Measurements from ENCODE around the gene HBS1L. TPM values are rescaled to one million over a fixed set of nuclear protein-coding genes. Genes with fewer than 3 reads are reported as not detected.

The HBS1L gene
- total RNA-seq, 5 donors from 2014 or later (not counting 1 experiment from before 2014, with no cell fraction given) = 51.4 to 112 (median 69.7) TPM

- CTCF ChIA-PET = interaction anchor here in 1 of 2 donors (1.2 kb wide), 1 partner anchor 19 kb away, joined by 3 read pairs; no protein-coding TSS in a partner anchor
- no peaks in the 10 kb centered on the region for H3K9me3 Mint-ChIP-seq
- peak overlapping the region; percentile 42 for H3K27ac ChIP-seq (ENCODE audit: low read length)
- H3K4me1 Mint-ChIP-seq = peaks cover 60 to 77% (median 66%) of the 10 kb centered on the region in 3 donors
- peak overlapping the region in 2 of 3 donors; percentile 7 to 48 for H3K4me3 Mint-ChIP-seq
- H3K4me1 ChIP-seq (ENCODE audit: control insufficient read depth in 1 of 2, extremely low read depth in 1 of 2, insufficient read depth in 2 of 2, low read length in 2 of 2) = peaks cover 0 to 15% of the 10 kb centered on the region in 2 experiments
- peaks cover 0 to 4% of the 10 kb centered on the region in 2 donors for H3K36me3 ChIP-seq (ENCODE audit: control insufficient read depth in 2 of 2, extremely low read depth in 1 of 2, insufficient read depth in 1 of 2, low read length in 1 of 2)
- DNase-seq (no peak), ATAC-seq (replicated peaks in 1 of 4) (peak in 1 of 4 experiments; percentile 35)
- peaks cover 14% of the 10 kb centered on the region for H3K36me3 Mint-ChIP-seq
- POLR2A ChIA-PET = interaction anchor here (0.6 to 1.5 kb wide), 4 partner anchors 15 to 33 kb away, joined by 3 to 6 read pairs (median 5); partner anchors contain the start of gene HBS1L (in 1 of the 2)
- no peaks in the 10 kb centered on the region for H3K27me3 ChIP-seq (replicated peaks in 1 of 2; ENCODE audit: control insufficient read depth in 2 of 2, extremely low read depth in 1 of 2, insufficient read depth in 2 of 2, low read length in 1 of 2)
- no peaks in the 10 kb centered on the region for H3K9me3 ChIP-seq
- WGBS (ENCODE audit: insufficient coverage) = 60% methylated on average over 1 of the region's 4 CpGs
- peak overlapping the region; percentile 58 to 76 for H3K27ac Mint-ChIP-seq
- no peaks in the 10 kb centered on the region for H3K27me3 Mint-ChIP-seq
- no peak overlapping the region for H3K4me3 ChIP-seq (ENCODE audit: control insufficient read depth in 1 of 2, extremely low read depth in 1 of 2, low read length in 1 of 2)
These were observed 33.1 kb downstream of the HBS1L start for GRCh38 chr6:135021310-135022049.

GRCh38 chr6:135018941-135019340 is 35.7 kb downstream of the HBS1L start:
- peaks cover 3% of the 10 kb centered on the region for H3K36me3 Mint-ChIP-seq
- CTCF ChIA-PET = no interaction called here
- no peak for ATAC-seq (replicated peaks in 1 of 4)
- no peaks in the 10 kb centered on the region for H3K9me3 Mint-ChIP-seq
- H3K27ac Mint-ChIP-seq = peak overlapping the region; percentile 57 to 72
- Histone ChIP-seq H3K4me1 (ENCODE audit: control insufficient read depth in 1 of 2, extremely low read depth in 1 of 2, insufficient read depth in 2 of 2, low read length in 2 of 2) (peaks cover 5 to 20% of the 10 kb centered on the region in 2 experiments), H3K27me3 (replicated peaks in 1 of 2; ENCODE audit: control insufficient read depth in 2 of 2, extremely low read depth in 1 of 2, insufficient read depth in 2 of 2, low read length in 1 of 2) (no peaks in the 10 kb centered on the region), H3K36me3 (ENCODE audit: control insufficient read depth in 2 of 2, extremely low read depth in 1 of 2, insufficient read depth in 1 of 2, low read length in 1 of 2) (no peaks in the 10 kb centered on the region), H3K9me3 (no peaks in the 10 kb centered on the region), H3K4me3 (ENCODE audit: control insufficient read depth in 1 of 2, extremely low read depth in 1 of 2, low read length in 1 of 2) (no peak overlapping the region), H3K27ac (ENCODE audit: low read length) (no peak overlapping the region)
- POLR2A ChIA-PET = no interaction called here
- peaks cover 66 to 82% (median 71%) of the 10 kb centered on the region in 3 donors for H3K4me1 Mint-ChIP-seq
- H3K27me3 Mint-ChIP-seq = no peaks in the 10 kb centered on the region
- DNase-seq = no peak
- WGBS (ENCODE audit: insufficient coverage) = no CpG with 5 or more reads among the region's 1 CpG
- H3K4me3 Mint-ChIP-seq = no peak overlapping the region

GRCh38 chr6:135018052-135018451 is 36.6 kb downstream of the HBS1L start:
- peak overlapping the region in 1 of 3 donors; percentile 6 for H3K4me3 Mint-ChIP-seq
- no peaks in the 10 kb centered on the region for H3K27me3 ChIP-seq (replicated peaks in 1 of 2; ENCODE audit: control insufficient read depth in 2 of 2, extremely low read depth in 1 of 2, insufficient read depth in 2 of 2, low read length in 1 of 2)
- H3K27me3 Mint-ChIP-seq = no peaks in the 10 kb centered on the region
- no peak for DNase-seq
- ChIA-PET CTCF (interaction anchor here in 1 of 2 donors (0.6 kb wide), 1 partner anchor 12 kb away, joined by 4 read pairs; no protein-coding TSS in a partner anchor), POLR2A (interaction anchor here in 1 of 2 donors (0.6 kb wide), 1 partner anchor 20 kb away, joined by 5 read pairs; no protein-coding TSS in a partner anchor)
- no peak overlapping the region for H3K4me3 ChIP-seq (ENCODE audit: control insufficient read depth in 1 of 2, extremely low read depth in 1 of 2, low read length in 1 of 2)
- peak overlapping the region; percentile 77 to 89 for H3K27ac Mint-ChIP-seq
- H3K9me3 ChIP-seq = no peaks in the 10 kb centered on the region
- WGBS (ENCODE audit: insufficient coverage) = no CpG with 5 or more reads among the region's 2 CpGs
- no peak for ATAC-seq (replicated peaks in 1 of 4)
- peaks cover 5 to 28% of the 10 kb centered on the region in 2 experiments for H3K4me1 ChIP-seq (ENCODE audit: control insufficient read depth in 1 of 2, extremely low read depth in 1 of 2, insufficient read depth in 2 of 2, low read length in 2 of 2)
- peaks cover 3% of the 10 kb centered on the region for H3K36me3 Mint-ChIP-seq
- no peaks in the 10 kb centered on the region for H3K9me3 Mint-ChIP-seq
- no peaks in the 10 kb centered on the region for H3K36me3 ChIP-seq (ENCODE audit: control insufficient read depth in 2 of 2, extremely low read depth in 1 of 2, insufficient read depth in 1 of 2, low read length in 1 of 2)
- H3K27ac ChIP-seq (ENCODE audit: low read length) = no peak overlapping the region
- peaks cover 73 to 88% (median 77%) of the 10 kb centered on the region in 3 donors for H3K4me1 Mint-ChIP-seq

- Mint-ChIP-seq H3K4me1 (peaks cover 64 to 68% (median 65%) of the 10 kb centered on the region in 3 donors), H3K9me3 (no peaks in the 10 kb centered on the region), H3K27me3 (no peaks in the 10 kb centered on the region), H3K36me3 (peaks cover 5% of the 10 kb centered on the region), H3K4me3 (peak overlapping the region; percentile 40 to 46 (median 44)), H3K27ac (peak overlapping the region; percentile 86 to 89)
- Histone ChIP-seq H3K4me3 (ENCODE audit: control insufficient read depth in 1 of 2, extremely low read depth in 1 of 2, low read length in 1 of 2) (no peak overlapping the region), H3K27me3 (replicated peaks in 1 of 2; ENCODE audit: control insufficient read depth in 2 of 2, extremely low read depth in 1 of 2, insufficient read depth in 2 of 2, low read length in 1 of 2) (no peaks in the 10 kb centered on the region), H3K4me1 (ENCODE audit: control insufficient read depth in 1 of 2, extremely low read depth in 1 of 2, insufficient read depth in 2 of 2, low read length in 2 of 2) (peaks cover 7 to 24% of the 10 kb centered on the region in 2 experiments), H3K9me3 (no peaks in the 10 kb centered on the region), H3K27ac (ENCODE audit: low read length) (peak overlapping the region; percentile 50), H3K36me3 (ENCODE audit: control insufficient read depth in 2 of 2, extremely low read depth in 1 of 2, insufficient read depth in 1 of 2, low read length in 1 of 2) (no peaks in the 10 kb centered on the region)
- ChIA-PET CTCF (interaction anchor here in 1 of 2 donors (0.6 to 1.0 kb wide), 3 partner anchors 12 to 1103 kb away, joined by 4 read pairs; no protein-coding TSS in a partner anchor), POLR2A (interaction anchor here (0.6 kb wide), 3 partner anchors 80 to 822 kb away, joined by 3 to 5 read pairs (median 4); no protein-coding TSS in a partner anchor)
- DNase-seq (peak in 4 of 35 experiments; percentile 2 to 53 (median 8)), ATAC-seq (replicated peaks in 1 of 4) (peak; percentile 83 to 92 (median 92))
- WGBS (ENCODE audit: insufficient coverage) = 0% methylated on average over 1 of the region's 4 CpGs
These were observed 40.2 kb downstream of the HBS1L start for GRCh38 chr6:135014353-135014832.

- H3K27ac ChIP-seq (ENCODE audit: low read length) = peak overlapping the region; percentile 50
- POLR2A ChIA-PET = interaction anchor here in 1 of 2 donors (0.7 kb wide), 1 partner anchor 249 kb away, joined by 3 read pairs; no protein-coding TSS in a partner anchor
- Mint-ChIP-seq H3K27me3 (no peaks in the 10 kb centered on the region), H3K27ac (peak overlapping the region; percentile 84 to 89), H3K36me3 (peaks cover 11% of the 10 kb centered on the region), H3K9me3 (no peaks in the 10 kb centered on the region), H3K4me3 (peak overlapping the region in 2 of 3 donors; percentile 0 to 46), H3K4me1 (peaks cover 64 to 67% (median 66%) of the 10 kb centered on the region in 3 donors)
- H3K36me3 ChIP-seq (ENCODE audit: control insufficient read depth in 2 of 2, extremely low read depth in 1 of 2, insufficient read depth in 1 of 2, low read length in 1 of 2) = no peaks in the 10 kb centered on the region
- no peaks in the 10 kb centered on the region for H3K9me3 ChIP-seq
- no CpG with 5 or more reads among the region's 3 CpGs for WGBS (ENCODE audit: insufficient coverage)
- no peak for DNase-seq
- no peaks in the 10 kb centered on the region for H3K27me3 ChIP-seq (replicated peaks in 1 of 2; ENCODE audit: control insufficient read depth in 2 of 2, extremely low read depth in 1 of 2, insufficient read depth in 2 of 2, low read length in 1 of 2)
- no peak for ATAC-seq (replicated peaks in 1 of 4)
- H3K4me3 ChIP-seq (ENCODE audit: control insufficient read depth in 1 of 2, extremely low read depth in 1 of 2, low read length in 1 of 2) = no peak overlapping the region
- CTCF ChIA-PET = interaction anchor here in 1 of 2 donors (0.6 kb wide), 1 partner anchor 16 kb away, joined by 3 read pairs; no protein-coding TSS in a partner anchor
- H3K4me1 ChIP-seq (ENCODE audit: control insufficient read depth in 1 of 2, extremely low read depth in 1 of 2, insufficient read depth in 2 of 2, low read length in 2 of 2) = peaks cover 7 to 23% of the 10 kb centered on the region in 2 experiments
These were observed 41.4 kb downstream of the HBS1L start for GRCh38 chr6:135013211-135013610.

- Mint-ChIP-seq H3K27ac (peak overlapping the region; percentile 84 to 89), H3K4me1 (peaks cover 64 to 67% (median 66%) of the 10 kb centered on the region in 3 donors), H3K27me3 (no peaks in the 10 kb centered on the region), H3K9me3 (no peaks in the 10 kb centered on the region), H3K36me3 (peaks cover 11% of the 10 kb centered on the region), H3K4me3 (peak overlapping the region in 1 of 3 donors; percentile 46)
- no peaks in the 10 kb centered on the region for H3K36me3 ChIP-seq (ENCODE audit: control insufficient read depth in 2 of 2, extremely low read depth in 1 of 2, insufficient read depth in 1 of 2, low read length in 1 of 2)
- H3K27me3 ChIP-seq (replicated peaks in 1 of 2; ENCODE audit: control insufficient read depth in 2 of 2, extremely low read depth in 1 of 2, insufficient read depth in 2 of 2, low read length in 1 of 2) = no peaks in the 10 kb centered on the region
- H3K4me1 ChIP-seq (ENCODE audit: control insufficient read depth in 1 of 2, extremely low read depth in 1 of 2, insufficient read depth in 2 of 2, low read length in 2 of 2) = peaks cover 7 to 20% of the 10 kb centered on the region in 2 experiments
- CTCF ChIA-PET = interaction anchor here in 1 of 2 donors (0.6 kb wide), 1 partner anchor 17 kb away, joined by 3 read pairs; no protein-coding TSS in a partner anchor
- H3K4me3 ChIP-seq (ENCODE audit: control insufficient read depth in 1 of 2, extremely low read depth in 1 of 2, low read length in 1 of 2) = no peak overlapping the region
- no peak for ATAC-seq (replicated peaks in 1 of 4)
- H3K9me3 ChIP-seq = no peaks in the 10 kb centered on the region
- POLR2A ChIA-PET = interaction anchor here in 1 of 2 donors (0.7 kb wide), 1 partner anchor 250 kb away, joined by 3 read pairs; no protein-coding TSS in a partner anchor
- no peak for DNase-seq
- H3K27ac ChIP-seq (ENCODE audit: low read length) = peak overlapping the region; percentile 21
These were observed 41.9 kb downstream of the HBS1L start for GRCh38 chr6:135012764-135013163.

Measured in T-cell (primary cell).